ENCODE measurements around the gene OSBPL9. TPM values are rescaled to one million over a fixed set of nuclear protein-coding genes. Genes with fewer than 3 reads are reported as not detected.

Gene OSBPL9
- total RNA-seq (2022), result 64.4 and 67.6 TPM in 2 replicates
- percentile 77 among the genes with signal in this experiment for Bru-seq, nascent RNA
- BruChase-seq, experiment 1, labeled RNA remaining after a 6-hour chase, result percentile 62 among the genes with signal in this experiment
- BruChase-seq, experiment 2, labeled RNA remaining after a 2-hour chase, result percentile 60 among the genes with signal in this experiment
- long read RNA-seq, transcript OSBPL9-222 (21 exons, 2,210 nt), result major isoform, 29 of 93 reads
- long read RNA-seq, transcript OSBPL9-203 (24 exons, 2,893 nt), result minor isoform, 25 of 93 reads
- long read RNA-seq, transcript OSBPL9-207 (20 exons, 2,755 nt), result minor isoform, 6 of 93 reads
- long read RNA-seq, partial matches to known transcripts, result 7 of 93 reads
- long read RNA-seq, other reads (novel, unspliced or antisense), result 22 of 93 reads

GRCh38 chr1:51616903-51617708 lies at the start of gene OSBPL9:
OSBPL9 (plus strand) TSS chr1:51617092; CDS start chr1:51617111, 19 bp downstream.
- Mint-ChIP-seq H3K4me1 (ENCODE audit: low read depth, unreplicated experiment) (peaks cover 55% of the 10 kb centered on the region), H3K27me3 (ENCODE audit: unreplicated experiment) (no peaks in the 10 kb centered on the region), H3K4me3 (ENCODE audit: low read depth, unreplicated experiment) (peak within 1 kb of the TSS; percentile 97), H3K9me3 (ENCODE audit: low read depth, unreplicated experiment) (no peaks in the 10 kb centered on the region), H3K36me3 (ENCODE audit: insufficient read depth, unreplicated experiment) (peaks cover 15% of the 10 kb centered on the region), H3K27ac (ENCODE audit: unreplicated experiment) (peak within 1 kb of the TSS; percentile 98)
- no peak for TF ChIP-seq CTCF (IDR thresholded peaks at IDR 0.05; ENCODE audit: unreplicated experiment)
- intact Hi-C loops (cut with micrococcal nuclease; ENCODE audit: unreplicated experiment), result loop anchor here (5.0 kb wide), 1 partner anchor 50 kb away; no protein-coding TSS in a partner anchor
- CTCF ChIA-PET, result interaction anchor here (0.7 to 1.0 kb wide), 3 partner anchors 10 to 346 kb away, joined by 3 to 4 read pairs (median 3); no protein-coding TSS in a partner anchor
- peak; percentile 79 for DNase-seq
- BruUV-seq (replicated peaks), result TSS peak; percentile 51

GRCh38 chr1:51567653-51568052 lies 49.2 kb upstream of the OSBPL9 start:
- Mint-ChIP-seq H3K4me3 (ENCODE audit: low read depth, unreplicated experiment) (no peak overlapping the region), H3K27ac (ENCODE audit: unreplicated experiment) (peak overlapping the region; percentile 58), H3K27me3 (ENCODE audit: unreplicated experiment) (no peaks in the 10 kb centered on the region), H3K9me3 (ENCODE audit: low read depth, unreplicated experiment) (no peaks in the 10 kb centered on the region), H3K36me3 (ENCODE audit: insufficient read depth, unreplicated experiment) (no peaks in the 10 kb centered on the region), H3K4me1 (ENCODE audit: low read depth, unreplicated experiment) (peaks cover 37% of the 10 kb centered on the region)
- BruUV-seq (replicated peaks), result no TSS peak
- DNase-seq, result peak; percentile 23
- CTCF ChIA-PET, result no interaction called here
- intact Hi-C loops (cut with micrococcal nuclease; ENCODE audit: unreplicated experiment), result loop anchor here (2.0 to 5.0 kb wide), 3 partner anchors 50 to 201 kb away; partner anchors contain the start of genes EPS15 and OSBPL9
- no peak for TF ChIP-seq CTCF (IDR thresholded peaks at IDR 0.05; ENCODE audit: unreplicated experiment)

- CTCF ChIA-PET, result no interaction called here
- intact Hi-C loops (cut with micrococcal nuclease; ENCODE audit: unreplicated experiment), result loop anchor here (2.0 to 5.0 kb wide), 3 partner anchors 49 to 200 kb away; partner anchors contain the start of genes EPS15 and OSBPL9
- Mint-ChIP-seq H3K4me1 (ENCODE audit: low read depth, unreplicated experiment) (peaks cover 37% of the 10 kb centered on the region), H3K4me3 (ENCODE audit: low read depth, unreplicated experiment) (no peak overlapping the region), H3K36me3 (ENCODE audit: insufficient read depth, unreplicated experiment) (no peaks in the 10 kb centered on the region), H3K9me3 (ENCODE audit: low read depth, unreplicated experiment) (no peaks in the 10 kb centered on the region), H3K27me3 (ENCODE audit: unreplicated experiment) (no peaks in the 10 kb centered on the region), H3K27ac (ENCODE audit: unreplicated experiment) (peak overlapping the region; percentile 89)
- DNase-seq, result no peak
- TF ChIP-seq CTCF (IDR thresholded peaks at IDR 0.05; ENCODE audit: unreplicated experiment), result no peak
- no TSS peak for BruUV-seq (replicated peaks)
Observed at GRCh38 chr1:51568231-51568935, 48.5 kb upstream of the OSBPL9 start.

Data from Calu3 (cell line).